Measurements from ENCODE around the gene SLC25A45.

SLC25A45 gene

GRCh38 chr11:65404638-65405339 is 22.3 kb upstream of the SLC25A45 start:
- DNase-seq (ENCODE audit: low spot score): no peak

GRCh38 chr11:65404210-65404609 is 21.8 kb upstream of the SLC25A45 start:
- no peak for DNase-seq (ENCODE audit: low spot score)

GRCh38 chr11:65403607-65404121 is 21.2 kb upstream of the SLC25A45 start:
- DNase-seq (ENCODE audit: low spot score): no peak

GRCh38 chr11:65402790-65403189 is 20.3 kb upstream of the SLC25A45 start:
- DNase-seq (ENCODE audit: low spot score): no peak

GRCh38 chr11:65401803-65402248 is 19.4 kb upstream of the SLC25A45 start:
- no peak for DNase-seq (ENCODE audit: low spot score)

- DNase-seq (ENCODE audit: low spot score): no peak
These were observed 18.8 kb upstream of the SLC25A45 start for GRCh38 chr11:65401073-65401802.

- no peak for DNase-seq (ENCODE audit: low spot score)
These were observed 18.0 kb upstream of the SLC25A45 start for GRCh38 chr11:65400307-65401072.

- no peak for DNase-seq (ENCODE audit: low spot score)
These were observed 17.4 kb upstream of the SLC25A45 start for GRCh38 chr11:65399845-65400244.

GRCh38 chr11:65399249-65399648 is 16.8 kb upstream of the SLC25A45 start:
- no peak for DNase-seq (ENCODE audit: low spot score)

GRCh38 chr11:65398362-65398910 is 16.0 kb upstream of the SLC25A45 start:
- DNase-seq (ENCODE audit: low spot score): no peak

- no peak for DNase-seq (ENCODE audit: low spot score)
These were observed 14.6 kb upstream of the SLC25A45 start for GRCh38 chr11:65396769-65397745.

GRCh38 chr11:65395961-65396530 is 13.6 kb upstream of the SLC25A45 start:
- DNase-seq (ENCODE audit: low spot score): no peak

GRCh38 chr11:65394125-65394536 is 11.7 kb upstream of the SLC25A45 start:
- no peak for DNase-seq (ENCODE audit: low spot score)

GRCh38 chr11:65393513-65394079 is 11.2 kb upstream of the SLC25A45 start:
- no peak for DNase-seq (ENCODE audit: low spot score)

- DNase-seq (ENCODE audit: low spot score): no peak
These were observed 10.5 kb upstream of the SLC25A45 start for GRCh38 chr11:65392899-65393298.

- DNase-seq (ENCODE audit: low spot score): no peak
These were observed 9.9 kb upstream of the SLC25A45 start for GRCh38 chr11:65392186-65392829.

GRCh38 chr11:65390996-65391395 is 8.6 kb upstream of the SLC25A45 start:
- DNase-seq (ENCODE audit: low spot score): peak; percentile 55

- DNase-seq (ENCODE audit: low spot score): peak; percentile 63
These were observed 7.9 kb upstream of the SLC25A45 start for GRCh38 chr11:65390099-65390941.

All from GM03348 (cell line).